Activated T-cell treated with anti-CD3 and anti-CD28 coated beads for 4 hours (primary cell): ENCODE data around the gene UBTD2.
"Not testable (repeated sequence)": the region's sequence is repeated elsewhere in the genome, so short reads cannot be mapped to it uniquely, and the experiment has no call there.

Source experiments
- DNase-seq: peaks from one replicate; pipeline ENCODE4 v3.0.0-alpha.2; 2020

Gene UBTD2, protein sequence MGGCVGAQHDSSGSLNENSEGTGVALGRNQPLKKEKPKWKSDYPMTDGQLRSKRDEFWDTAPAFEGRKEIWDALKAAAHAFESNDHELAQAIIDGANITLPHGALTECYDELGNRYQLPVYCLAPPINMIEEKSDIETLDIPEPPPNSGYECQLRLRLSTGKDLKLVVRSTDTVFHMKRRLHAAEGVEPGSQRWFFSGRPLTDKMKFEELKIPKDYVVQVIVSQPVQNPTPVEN

DNA sequence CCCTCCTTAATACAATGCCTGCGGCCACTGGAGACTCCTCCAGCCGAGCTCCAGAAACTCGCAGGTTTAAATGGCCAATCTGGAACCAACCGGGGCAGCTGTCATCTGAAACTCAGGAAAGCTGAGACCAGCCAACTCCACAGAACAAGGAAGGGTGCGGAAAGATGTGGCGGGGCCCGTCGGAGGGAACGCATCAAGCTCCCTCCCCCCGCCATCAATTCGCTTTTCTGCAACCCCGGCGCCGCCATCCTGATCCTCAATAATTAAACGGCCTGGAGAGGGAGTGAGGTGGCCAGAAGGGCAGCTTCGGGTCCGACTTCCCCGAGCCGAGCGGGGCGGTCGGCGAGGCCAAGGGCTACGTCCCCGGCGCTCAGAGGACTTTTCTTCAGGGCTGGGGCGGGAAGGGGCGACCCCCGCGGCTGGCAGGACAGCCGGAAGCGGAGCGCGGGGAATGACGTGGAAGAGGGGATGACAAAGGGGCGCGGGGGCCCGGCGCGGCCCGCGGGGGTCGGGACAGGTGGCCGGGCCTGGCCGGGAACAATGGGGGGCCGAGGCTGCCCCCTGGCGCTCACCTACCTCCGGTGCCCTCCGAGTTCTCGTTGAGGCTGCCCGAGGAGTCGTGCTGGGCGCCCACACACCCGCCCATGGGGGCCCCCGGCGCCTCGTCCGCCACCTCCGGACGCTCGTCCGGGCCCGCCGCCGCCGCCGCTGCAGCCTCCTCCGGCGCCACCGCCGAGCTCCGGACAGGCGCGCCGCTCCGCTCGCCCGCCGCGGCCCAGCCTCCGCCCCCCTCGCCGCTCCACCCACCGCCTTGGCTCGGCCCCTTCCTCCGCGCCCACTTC lies at the start of gene UBTD2:
Gene UBTD2 (minus strand): TSS at position 745 of the 842 bp plus-strand sequence. CDS start 99 bp downstream, at position 646.
- peak; percentile 58 for DNase-seq

DNA sequence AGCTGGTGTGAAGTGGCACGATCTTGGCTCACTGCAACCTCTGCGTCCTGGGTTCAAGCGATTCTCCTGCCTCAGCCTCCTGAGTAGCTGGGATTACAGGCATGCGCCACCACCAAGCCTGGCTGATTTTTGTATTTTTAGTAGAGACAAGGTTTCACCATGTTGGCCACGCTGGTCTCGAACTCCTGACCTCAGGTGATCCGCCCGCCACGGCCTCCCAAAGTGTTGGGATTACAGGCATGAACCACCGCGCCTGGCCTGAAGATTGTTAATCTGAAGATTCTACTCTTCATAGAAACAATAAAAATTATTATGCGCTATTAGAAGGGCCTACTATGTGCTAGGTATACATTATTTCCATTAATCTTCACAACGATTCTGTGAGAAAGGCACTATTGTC lies 43.3 kb upstream of the UBTD2 start:
- not testable (repeated sequence) for DNase-seq

DNA sequence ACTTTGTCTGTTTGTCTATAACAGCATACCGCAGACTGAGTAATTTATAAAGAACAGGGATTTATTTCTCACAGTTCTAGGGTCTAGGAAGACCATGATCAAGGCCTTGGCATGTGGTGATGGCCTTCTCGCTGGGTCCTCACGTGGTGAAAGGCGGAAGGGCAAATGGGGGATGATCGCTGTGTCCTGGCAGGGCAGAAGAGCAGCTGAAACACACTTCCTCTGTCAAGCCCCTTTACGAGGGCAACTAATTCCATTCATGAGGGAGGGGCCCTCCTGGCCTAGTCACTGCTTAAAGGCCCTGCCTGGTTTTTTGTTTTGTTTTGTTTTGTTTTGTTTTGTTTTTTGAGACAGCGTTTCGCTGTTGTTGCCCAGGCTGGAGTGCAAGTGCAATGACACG lies 41.9 kb upstream of the UBTD2 start:
- no peak for DNase-seq

DNA sequence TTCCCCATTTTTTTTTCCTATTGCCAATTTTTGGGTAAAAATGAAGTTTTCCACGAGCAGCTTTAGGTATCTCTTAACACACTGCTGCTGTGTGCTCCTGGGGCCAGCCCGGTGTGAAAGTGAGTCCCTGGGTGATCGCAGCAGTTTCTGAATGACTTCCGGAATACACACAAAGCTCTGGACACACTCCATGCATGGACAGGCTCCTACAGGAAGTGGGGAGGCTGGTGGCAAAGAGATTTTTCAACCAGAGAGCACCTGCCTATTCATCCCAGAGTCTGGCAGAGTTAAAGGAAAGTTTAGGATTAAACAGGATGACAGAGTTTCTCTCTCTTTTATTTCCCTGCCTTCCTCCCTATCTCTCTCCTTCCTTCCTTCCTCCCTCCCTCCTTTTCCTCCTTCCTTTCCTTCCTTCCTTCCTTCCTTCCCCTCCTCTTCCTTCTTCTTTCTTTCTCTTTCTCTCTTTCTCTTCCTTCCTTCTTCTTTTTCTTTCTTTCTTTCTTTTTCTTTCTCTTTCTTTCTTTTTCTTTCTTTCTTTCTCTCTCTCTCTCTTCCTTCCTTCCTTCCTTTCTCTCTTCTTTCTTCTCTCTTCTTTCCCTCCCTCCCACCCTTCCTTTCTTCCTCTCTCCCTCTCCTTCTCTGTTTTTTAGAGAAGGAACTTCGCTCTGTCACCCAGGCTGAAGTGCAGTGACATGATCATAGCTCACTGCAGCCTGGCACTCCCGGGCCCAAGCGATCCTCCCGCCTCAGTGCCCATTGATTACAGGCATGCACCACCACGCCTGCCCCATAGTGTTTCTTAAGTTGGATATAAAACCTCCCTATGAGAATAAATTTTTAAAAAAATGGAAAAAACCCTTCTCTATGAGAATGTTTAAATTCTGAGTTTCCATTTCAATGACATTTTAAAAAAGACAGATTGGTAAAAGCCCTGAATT lies 38.7 kb upstream of the UBTD2 start:
- DNase-seq = no peak

DNA sequence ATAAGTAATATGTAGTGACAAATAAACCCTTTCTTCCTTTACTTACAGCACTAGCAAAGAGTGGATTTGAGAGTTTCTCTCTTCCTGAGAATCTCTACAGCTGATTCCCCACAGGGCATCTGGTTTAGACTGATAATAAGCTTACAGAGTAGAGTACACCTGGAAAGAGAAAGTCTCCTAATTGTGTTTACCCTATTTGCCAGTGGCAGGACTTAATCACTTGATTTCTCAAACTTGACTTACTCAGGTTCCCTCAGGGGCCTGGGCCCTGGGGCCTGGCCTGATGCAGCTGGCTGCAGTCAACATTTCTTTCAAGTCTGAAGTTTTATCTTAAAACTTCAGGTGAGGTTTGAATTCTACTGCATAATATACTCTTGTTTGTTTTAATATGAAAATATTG lies 38.0 kb upstream of the UBTD2 start:
- DNase-seq = no peak

DNA sequence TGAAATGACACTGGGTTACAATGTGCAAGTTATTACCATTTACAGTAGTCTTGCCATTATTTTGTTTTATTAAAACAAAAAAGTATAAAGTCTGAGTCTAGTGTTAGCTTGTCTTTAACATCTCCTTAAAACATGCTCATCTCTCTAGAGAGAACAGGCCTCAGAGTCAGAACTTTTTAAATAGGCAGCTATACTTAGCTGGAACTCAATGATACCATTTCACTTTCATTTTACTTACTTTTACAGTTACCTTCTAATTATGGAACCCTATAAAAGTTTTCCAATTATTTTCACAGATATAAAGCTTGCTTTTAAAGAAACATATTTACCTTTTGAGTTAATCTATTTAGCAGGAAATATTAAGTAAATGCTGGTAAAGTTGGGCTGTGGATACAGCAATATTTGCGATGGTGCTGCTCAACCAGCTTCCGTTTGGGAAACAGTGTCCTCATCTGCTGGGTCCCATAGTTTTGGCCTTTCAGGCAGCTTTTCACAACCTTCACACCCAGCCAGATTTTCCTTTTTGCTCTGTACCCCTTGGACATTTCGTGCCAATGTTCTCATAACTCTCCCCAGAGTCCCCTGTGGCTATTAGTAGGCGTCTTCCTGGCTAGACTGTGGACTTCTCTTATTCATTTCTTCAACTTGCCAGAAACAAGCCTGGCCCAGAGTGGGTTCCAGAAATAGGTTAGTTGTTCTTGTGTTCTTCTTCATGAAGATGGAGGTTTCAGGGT lies 36.3 kb upstream of the UBTD2 start:
- no peak for DNase-seq

DNA sequence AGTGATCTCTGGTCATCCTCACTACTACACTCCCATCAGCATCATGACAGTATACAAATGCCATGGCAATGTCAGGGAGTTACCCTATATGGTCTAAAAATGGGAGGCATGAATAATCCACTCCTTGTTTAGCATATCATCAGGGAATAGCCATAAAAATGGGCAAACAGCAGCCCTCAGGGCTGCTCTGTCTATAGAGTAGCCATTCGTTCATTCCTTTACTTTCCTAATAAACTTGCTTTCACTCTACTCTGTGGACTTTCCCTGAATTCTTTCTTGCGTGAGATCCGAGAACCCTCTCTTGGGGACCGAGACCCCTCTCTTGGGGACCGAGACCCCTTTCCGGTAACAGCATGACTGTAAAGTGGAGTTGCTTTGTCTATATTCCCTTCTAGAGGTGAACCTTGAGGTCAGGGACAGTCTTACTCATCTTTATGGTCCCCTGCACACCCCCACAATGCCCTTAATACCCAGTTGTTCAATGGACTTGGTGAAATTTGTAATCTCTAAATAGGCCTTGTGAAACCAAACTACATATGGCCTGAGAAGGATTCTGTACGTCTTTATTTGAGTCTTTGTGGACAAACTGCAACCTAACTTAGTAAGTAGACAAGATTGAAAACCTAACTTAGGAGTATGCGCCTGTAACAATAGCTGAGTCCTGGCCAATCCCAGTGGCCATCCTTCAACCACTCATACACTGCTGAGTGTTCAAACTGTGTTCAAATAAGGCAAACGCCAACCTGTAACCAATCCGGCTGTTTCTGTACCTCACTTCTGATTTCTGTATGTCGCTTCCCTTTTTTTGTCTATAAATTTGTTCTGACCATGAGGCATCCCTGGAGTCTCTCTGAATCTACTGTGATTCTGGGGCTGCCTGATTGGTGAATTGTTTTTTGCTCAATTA lies 32.3 kb upstream of the UBTD2 start:
- no peak for DNase-seq

DNA sequence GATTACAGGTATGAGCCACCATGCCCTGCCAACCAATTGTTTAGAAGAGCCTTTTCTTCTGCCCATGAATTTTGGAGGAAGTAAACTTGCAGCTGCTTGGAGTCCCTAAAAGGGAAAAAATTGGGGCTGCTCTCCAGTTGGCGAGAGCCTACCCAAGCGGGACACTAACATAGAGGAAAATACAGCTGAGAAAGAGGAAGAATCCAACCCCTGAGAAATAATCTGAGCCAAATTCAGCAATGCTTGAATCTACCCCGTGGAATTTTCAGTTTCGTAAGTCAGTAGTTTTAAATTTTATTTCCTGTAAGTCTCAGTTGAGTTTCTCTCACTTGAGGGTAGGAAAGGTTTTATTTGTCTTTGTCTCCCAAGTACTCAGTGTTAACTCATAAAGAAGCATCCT lies 30.4 kb upstream of the UBTD2 start:
- DNase-seq = no peak

DNA sequence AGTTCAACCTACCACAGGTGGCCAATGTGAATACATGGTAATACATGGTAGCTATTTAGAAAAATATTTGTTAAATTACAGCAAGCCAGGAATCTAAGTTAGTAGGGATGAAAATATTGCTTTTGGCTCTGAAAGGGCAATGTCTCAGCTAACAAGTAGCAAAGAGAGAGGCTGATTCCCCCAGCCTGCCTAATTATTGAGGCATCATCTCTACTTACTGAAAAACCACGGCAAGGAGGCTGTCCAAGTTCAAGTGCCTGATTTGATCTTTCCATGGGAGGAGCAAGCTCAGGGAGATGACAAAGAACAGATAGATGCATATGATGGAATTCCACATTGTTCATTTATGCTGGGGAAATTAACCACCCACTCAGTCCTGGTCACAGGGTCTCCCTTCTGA lies 28.7 kb upstream of the UBTD2 start:
- no peak for DNase-seq

DNA sequence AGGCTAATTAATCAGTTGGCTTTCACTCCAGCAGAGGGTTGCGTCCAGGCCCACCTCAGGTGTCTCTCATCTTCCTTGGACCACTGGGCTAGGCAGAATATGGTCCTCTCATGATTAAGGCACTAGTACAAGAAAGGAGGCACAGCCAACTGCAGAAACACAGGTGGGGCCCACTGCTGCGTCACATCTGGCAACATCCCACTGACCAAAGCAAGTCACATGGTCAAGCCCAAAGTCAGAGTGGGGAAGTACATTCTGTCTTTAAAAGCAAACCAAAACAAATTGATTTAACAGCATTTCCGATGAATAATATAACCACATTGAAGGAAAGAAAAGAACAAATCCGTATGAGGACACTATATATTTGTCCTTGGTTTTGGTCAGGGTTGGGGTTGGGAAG lies 28.0 kb upstream of the UBTD2 start:
- DNase-seq = no peak

DNA sequence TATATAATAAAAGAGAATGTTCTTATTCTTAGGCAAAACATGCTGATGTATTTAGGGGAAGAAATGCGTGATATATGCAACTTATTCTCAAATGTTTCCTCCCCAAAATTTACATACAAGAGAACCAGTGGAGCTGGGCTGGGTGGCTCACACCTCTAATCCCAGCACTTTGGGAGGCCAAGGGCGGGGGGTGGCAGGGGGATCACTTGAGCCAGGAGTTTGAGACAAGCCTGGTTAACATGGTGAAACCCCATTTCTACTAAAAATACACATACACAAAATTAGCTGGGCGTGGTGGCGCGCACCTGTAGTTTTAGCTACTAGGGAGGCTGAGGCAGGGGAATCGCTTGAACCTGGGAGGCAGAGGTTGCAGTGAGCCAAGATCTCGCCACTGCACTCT lies 27.5 kb upstream of the UBTD2 start:
- DNase-seq = no peak

DNA sequence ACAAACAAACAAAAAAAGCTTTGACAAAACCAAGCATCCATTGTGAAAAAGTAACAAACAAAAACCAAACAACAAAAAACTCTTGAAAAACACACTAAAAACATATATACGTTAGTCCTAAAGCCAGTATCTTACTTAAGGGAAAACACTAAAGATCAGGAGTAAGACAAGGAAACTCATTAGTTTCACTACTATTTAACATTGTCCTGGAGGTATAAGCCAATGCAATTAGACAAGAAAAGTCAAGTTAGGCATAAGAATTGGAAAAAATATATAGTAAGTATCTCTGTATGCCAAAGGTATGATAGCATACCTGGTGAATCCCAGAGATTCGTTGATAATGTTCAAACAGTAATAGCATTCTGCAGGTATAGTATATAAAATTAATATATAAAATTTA lies 21.8 kb upstream of the UBTD2 start:
- DNase-seq = no peak

DNA sequence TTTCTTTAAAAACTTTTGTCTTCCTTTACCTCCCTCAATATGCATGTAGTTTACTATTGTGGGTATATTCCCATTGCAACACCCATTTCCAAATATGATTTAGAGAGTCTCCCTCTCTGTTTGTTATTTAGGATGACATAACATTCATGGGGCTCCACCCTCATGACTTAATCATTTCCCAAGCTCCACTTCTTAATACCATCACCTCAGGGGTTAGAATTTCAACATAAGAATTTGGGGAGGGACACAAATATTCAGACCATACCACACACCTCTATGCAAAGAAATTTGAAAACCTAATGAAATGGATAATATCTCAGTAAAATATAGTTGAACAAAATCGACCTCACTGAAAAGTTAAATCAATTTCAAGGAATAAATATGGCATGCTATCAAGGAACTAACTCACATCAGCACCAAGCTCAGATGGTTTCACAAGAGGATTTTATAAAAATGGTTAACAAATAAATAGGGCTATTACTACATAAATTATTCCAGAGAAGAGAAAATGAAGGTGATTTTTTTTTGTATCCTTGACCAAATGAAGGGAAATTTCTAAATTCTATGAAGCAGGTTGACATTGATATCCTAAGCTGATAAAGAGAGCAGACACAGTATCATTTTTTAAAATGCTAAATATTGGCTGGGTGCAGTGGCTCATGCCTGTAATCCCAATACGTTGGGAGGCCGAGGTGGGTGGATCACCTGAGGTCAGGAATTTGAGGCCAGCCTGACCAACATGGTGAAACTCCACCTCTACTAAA lies 20.2 kb upstream of the UBTD2 start:
- DNase-seq = no peak

DNA sequence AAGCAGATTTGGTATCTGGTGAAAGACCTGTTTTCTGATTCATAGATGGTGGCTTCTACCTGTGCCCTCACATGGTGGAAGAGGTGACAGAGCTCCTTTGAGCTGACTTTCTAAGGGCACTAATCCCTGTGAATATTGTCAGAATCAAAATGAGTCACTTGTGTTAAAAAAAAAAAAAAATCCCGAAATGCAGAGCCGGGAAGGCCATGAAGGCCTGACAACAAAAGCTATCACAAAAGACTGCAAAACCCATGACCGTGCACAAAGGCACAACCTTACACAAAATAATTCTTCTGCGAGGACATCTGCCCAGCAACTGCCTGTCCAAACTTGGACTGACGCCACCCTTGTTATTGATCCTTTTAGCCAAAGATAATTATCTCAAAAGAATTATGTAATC lies 19.6 kb upstream of the UBTD2 start:
- no peak for DNase-seq

DNA sequence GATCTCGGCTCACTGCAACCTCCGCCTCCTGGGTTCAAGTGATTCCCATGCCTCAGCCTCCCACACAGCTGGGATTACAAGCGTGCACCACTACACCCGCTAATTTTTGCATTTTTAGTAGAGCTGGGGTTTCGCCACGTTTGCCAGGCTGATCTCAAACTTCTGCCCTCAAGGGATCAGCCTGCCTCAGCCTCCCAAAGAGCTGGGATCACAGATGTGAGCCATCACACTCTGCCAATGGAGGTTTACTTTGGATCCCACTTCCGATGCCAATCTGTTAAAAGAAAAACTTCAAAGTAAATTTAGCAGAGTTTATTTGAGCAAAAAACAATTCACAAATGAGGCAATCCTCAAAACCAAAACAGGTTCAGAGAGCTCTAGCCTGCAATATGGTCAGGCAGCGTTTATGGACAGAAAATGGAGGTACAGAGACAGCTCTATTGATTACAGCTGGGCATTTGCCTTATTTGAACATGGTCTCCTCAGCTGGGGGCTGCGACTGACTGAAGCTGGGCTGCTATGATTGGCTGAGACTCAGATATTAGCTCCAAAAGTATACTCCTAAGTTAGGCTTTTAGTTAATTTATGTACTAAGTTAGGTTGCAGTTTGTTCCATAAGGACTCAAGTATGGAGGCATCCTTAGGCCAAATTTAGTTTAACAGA lies 18.6 kb upstream of the UBTD2 start:
- DNase-seq = no peak

DNA sequence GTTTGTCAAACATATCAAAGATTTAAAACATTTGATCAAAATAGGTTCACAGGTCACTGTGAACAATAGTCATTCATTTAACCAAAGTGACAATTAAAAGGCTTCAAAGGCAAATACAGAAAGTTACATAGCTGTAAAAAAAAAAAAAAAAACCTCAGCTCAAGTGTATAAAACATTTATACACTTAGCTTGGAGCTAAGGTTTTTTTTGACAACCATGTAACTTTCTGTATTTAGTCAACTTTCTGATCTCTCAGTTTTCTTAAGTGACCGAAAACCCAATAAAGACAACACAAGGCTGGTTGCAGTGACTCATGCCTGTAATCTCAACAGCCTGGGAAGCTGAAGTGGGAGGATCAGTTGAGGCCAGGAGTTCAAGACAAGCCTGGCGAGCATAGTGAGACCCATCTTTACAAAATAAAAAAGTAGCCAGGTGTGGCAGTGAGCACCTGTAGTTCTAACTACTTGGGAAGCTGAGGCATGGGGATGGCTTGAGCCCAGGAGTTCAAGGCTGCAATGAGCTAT lies 16.4 kb upstream of the UBTD2 start:
- no peak for DNase-seq

DNA sequence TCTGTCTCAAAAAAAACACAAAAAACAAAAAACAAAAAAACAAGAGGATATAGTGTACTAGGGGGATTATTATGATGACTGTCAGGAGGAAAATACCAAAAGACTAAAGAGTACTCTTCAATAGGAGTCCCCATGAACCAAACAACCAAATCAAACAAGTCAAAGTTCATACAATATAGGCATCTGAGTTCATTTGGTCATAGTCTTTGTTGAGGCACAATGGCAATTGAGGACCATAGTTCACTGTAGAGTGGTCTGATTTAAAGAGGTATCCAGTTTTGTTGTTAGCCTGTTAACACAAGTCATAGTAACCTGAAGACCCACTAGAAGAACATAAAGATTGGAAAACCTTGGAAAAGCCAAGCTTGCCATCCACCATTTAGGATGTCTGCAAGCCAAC lies 11.3 kb upstream of the UBTD2 start:
- no peak for DNase-seq

DNA sequence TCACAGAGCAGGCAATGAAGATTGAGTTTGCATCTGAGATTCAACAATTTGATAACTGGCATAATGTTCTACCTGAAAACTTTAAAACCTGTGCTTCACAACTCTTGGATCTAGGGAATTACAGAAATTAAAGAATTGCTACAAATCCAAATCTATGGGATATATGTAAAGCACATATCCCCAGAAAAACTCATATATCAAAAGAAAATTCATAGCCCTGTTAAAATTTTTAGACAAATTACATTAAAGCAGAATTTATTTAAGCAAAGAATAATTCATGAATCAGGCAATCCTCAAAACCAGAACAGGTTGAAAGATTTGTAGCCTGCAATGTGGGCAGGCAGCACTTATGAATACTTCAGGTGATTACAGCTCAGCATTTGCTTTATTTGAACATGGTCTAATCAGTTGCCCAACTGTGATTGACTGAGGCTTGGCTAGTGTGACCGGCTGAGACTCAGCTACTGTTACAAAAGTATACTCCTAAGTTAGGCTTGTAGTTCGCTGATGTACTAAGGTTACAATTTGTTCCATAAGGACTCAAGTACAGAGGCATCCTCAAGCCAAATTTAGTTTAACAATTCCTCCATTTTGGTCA lies 10.3 kb upstream of the UBTD2 start:
- no peak for DNase-seq

DNA sequence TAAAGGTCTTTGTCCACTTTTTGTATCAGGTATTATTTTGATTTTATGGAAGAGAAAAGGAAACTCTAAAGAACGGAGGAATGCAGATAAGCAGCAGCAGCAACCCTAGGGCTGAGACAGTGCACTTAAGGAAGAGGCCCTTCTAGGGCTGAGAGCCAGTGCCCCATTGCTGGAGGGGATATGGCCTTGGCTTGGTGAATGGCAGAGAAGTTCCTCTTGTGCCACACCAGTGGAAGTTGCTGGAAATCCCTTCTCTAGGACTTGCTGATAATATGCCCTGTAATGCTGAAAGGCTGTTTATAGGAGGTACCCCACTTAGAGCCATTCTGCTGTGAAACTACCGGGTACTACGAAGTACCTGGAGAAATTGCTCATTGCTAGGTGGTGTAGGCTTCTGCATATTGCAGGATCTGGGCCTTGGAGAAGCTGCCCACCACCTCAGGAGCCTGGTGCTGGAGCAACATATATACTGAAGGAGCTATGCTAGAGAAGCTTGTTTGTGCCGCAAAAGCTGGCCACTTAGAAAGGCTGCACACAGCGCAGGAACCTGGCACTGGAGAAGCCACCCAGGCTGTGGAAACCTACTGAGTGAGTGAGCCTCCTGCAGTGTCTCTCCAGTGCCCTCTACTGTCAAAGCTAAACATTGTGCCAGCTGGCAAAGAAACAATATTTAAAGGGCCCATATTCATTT lies 9.6 kb upstream of the UBTD2 start:
- DNase-seq = peak; percentile 36
